GM12864 (cell line): Measurements from ENCODE around the gene ACACB.
"Not testable (repeated sequence)": the region's sequence is repeated elsewhere in the genome, so short reads cannot be mapped to it uniquely, and the experiment has no call there.

Experiments used
- DNase-seq: peaks from one replicate; pipeline ENCODE4 v3.0.0-alpha.2; 2011; ENCODE audit warnings: low read depth
- H3K4me3 ChIP-seq: 2 replicates; pipeline ENCODE4 v1.5.1; 2011; ENCODE audit warnings: mild to moderate bottlenecking, low read depth, low read length, control low read depth
- TF ChIP-seq, protein P1 (sequence below): IDR thresholded peaks from 2 replicates; pipeline ENCODE4 v1.5.1; 2011; ENCODE audit warnings: low read depth, mild to moderate bottlenecking, moderate library complexity, low read length, control low read depth, inconsistent platforms; ENCODE audit errors: missing control alignments

Gene ACACB

DNA sequence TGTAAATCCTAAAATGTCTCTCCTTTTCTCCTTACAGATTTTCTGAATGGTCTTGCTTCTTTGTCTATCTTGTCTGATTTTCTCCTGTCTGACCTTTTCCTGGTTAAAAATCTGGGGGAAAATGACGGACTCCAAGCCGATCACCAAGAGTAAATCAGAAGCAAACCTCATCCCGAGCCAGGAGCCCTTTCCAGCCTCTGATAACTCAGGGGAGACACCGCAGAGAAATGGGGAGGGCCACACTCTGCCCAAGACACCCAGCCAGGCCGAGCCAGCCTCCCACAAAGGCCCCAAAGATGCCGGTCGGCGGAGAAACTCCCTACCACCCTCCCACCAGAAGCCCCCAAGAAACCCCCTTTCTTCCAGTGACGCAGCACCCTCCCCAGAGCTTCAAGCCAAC lies 23.0 kb downstream of the ACACB start:
- TF ChIP-seq, protein P1, sequence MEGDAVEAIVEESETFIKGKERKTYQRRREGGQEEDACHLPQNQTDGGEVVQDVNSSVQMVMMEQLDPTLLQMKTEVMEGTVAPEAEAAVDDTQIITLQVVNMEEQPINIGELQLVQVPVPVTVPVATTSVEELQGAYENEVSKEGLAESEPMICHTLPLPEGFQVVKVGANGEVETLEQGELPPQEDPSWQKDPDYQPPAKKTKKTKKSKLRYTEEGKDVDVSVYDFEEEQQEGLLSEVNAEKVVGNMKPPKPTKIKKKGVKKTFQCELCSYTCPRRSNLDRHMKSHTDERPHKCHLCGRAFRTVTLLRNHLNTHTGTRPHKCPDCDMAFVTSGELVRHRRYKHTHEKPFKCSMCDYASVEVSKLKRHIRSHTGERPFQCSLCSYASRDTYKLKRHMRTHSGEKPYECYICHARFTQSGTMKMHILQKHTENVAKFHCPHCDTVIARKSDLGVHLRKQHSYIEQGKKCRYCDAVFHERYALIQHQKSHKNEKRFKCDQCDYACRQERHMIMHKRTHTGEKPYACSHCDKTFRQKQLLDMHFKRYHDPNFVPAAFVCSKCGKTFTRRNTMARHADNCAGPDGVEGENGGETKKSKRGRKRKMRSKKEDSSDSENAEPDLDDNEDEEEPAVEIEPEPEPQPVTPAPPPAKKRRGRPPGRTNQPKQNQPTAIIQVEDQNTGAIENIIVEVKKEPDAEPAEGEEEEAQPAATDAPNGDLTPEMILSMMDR: no peak
- H3K4me3 ChIP-seq: no peak overlapping the region
- DNase-seq: no peak

DNA sequence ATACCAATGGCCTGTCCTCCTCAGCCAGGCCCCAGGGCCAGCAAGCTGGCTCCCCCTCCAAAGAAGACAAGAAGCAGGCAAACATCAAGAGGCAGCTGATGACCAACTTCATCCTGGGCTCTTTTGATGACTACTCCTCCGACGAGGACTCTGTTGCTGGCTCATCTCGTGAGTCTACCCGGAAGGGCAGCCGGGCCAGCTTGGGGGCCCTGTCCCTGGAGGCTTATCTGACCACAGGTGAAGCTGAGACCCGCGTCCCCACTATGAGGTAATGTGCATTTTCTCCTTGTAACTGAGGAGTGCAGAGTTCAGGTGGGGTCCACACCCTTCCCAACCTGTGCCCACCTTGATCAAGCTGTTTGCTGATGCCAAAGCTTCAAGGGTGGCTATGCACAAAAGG lies 23.4 kb downstream of the ACACB start:
- DNase-seq: no peak
- TF ChIP-seq, protein P1: no peak
- no peak overlapping the region for H3K4me3 ChIP-seq

DNA sequence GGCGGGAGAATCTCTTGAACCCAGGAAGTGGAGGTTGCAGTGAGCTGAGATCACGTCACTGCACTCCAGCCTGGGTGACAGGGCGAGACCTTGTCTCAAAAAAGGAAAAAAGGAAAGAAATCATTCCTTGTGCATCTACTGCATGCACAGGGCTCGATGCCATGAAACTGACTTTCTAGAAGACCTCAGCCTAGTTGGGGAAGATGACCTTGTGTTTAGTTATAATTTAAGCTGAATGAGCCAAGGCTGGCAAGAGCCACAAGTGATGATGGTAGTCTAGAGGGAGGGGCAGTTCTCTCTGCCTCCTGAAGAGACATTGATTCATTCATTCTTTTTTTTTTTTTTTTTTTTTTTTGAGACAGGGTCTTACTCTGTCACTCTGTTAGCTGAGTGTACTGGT lies 24.2 kb downstream of the ACACB start:
- H3K4me3 ChIP-seq: no peak overlapping the region
- DNase-seq: no peak
- TF ChIP-seq, protein P1: no peak

DNA sequence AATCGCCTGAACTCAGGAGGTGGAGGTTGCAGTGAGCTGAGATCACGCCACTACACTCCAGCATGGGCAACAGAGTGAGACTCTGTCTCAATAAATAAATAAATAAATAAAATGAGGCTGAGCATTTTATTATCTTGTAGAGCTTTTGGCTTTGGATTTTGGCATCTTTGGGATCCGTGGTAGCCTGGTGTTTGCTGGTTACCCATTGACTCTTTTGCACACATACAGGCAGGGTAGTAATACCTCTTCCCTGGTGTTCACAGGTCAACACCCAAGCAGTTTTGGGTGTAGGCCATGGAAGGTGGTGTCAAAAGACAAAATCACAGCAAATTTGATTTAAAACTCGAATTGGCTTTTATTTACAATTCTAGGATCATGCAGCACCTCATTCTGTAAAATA lies 27.8 kb downstream of the ACACB start:
- DNase-seq: no peak
- TF ChIP-seq, protein P1: no peak
- no peak overlapping the region for H3K4me3 ChIP-seq

DNA sequence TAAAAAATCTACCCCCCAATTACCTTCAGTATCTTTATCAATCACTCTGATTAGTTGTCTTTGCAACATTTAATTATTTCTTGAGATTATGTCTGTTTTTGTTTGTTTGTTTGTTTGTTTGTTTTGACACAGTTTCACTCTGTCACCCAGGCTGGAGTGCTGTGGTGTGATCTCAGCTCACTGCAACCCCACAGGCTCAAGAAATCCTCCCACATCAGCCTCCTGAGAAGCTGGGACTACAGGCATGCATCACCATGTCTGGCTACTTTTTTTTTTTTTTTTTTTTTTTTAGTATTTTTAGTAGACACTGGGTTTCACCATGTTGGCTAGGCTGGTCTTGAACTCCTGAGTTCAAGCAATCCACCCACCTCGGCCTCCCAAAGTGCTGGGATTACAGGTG lies 30.7 kb downstream of the ACACB start:
- DNase-seq, H3K4me3 ChIP-seq: not testable (repeated sequence)

DNA sequence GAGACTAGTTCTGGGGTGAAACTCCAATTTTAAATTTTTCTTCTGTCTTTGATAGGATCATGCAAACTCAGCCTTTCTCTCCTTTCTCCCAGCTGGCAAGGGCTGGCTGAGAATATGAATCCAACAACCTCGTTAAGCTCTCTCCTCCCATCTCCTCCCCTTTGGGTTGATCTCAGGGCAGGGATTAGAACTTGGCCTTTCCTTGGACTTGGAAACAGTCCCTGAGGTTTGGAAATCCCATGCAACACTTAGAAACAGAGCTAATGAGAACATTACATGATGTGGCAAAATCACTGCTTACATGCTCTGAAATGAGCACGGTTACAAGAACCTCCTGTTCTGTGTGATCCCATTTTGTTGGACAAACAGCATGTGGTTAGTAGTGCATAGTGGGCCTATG lies 31.6 kb downstream of the ACACB start:
- TF ChIP-seq, protein P1: no peak
- no peak overlapping the region for H3K4me3 ChIP-seq
- no peak for DNase-seq

DNA sequence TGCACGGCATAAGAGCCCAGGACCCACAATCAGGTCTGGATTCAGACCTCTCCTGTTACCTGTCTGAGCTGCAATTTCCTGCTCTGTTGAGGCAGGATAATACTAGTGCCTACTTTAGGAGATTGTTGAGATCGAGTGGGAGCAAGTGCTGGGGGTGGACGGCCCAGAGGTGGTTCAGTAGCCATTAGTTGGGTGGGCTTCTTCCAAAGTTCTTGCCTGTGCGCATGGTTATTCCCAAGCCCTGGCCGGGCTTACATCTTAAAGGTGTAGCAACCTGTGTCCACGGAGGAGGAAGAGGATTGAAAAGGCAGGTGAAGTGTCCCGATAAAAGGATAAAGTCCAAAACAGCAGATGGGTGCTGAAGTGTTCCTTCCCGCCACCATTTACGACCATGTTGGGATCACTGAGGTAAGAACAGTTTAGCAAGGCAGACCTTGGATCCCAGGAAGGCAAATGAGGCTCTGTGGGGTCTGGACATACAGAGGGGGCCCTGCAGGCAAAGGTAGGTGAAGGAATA lies 33.8 kb downstream of the ACACB start:
- no peak for DNase-seq
- TF ChIP-seq, protein P1: no peak
- H3K4me3 ChIP-seq: no peak overlapping the region

DNA sequence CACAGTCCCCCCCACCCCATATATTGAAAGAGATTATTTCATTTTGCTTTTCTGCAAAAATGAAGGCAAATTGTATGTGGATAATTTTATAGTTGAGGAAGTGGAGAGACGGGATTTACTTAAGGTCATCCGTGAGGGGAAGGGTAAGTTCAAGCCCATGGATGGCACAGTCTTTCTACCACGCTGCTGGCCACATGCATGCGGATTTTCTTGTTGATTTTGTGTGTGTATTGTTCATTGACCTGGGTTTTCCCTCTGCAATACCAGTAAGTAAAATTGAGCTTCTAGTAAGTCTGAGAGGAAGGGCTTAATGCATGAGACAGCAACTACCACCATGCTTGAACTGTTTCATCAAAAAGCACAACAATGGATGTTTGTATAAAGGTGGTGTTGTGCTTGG lies 35.1 kb downstream of the ACACB start:
- no peak for DNase-seq
- TF ChIP-seq, protein P1: no peak

More for the DNA sequence above, 35.1 kb downstream of the ACACB start:
- no peak overlapping the region for H3K4me3 ChIP-seq
